Activated CD4-positive, alpha-beta T cell treated with anti-CD3 and anti-CD28 coated beads, Interleukin-2, amount 50 U/mL, for 16 hours (primary cell): Measurements from ENCODE around the gene GPC6.

ENCODE experiments used
- DNase-seq: peaks from one replicate; pipeline ENCODE4 v3.0.0-alpha.2; 2020

GPC6 gene

DNA sequence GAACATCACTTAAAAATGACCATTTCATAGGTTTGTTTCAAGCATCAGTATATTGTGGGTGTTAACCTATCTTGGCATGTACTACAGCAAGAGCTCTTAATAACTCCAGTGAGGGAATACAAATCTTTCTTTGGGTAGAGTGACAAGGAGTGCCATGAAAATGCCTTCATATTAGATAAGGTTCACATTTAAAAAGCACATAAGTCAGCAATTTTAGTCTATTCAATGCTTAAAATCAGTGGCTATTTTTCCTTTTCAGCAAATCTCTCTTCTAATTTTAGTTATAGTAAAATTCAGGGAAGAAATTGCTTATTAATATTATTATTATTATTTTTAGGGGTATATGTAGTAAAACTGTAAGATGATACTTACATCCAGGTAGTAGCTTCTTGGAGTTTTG is 291.1 kb downstream of the GPC6 start:
- no peak for DNase-seq

DNA sequence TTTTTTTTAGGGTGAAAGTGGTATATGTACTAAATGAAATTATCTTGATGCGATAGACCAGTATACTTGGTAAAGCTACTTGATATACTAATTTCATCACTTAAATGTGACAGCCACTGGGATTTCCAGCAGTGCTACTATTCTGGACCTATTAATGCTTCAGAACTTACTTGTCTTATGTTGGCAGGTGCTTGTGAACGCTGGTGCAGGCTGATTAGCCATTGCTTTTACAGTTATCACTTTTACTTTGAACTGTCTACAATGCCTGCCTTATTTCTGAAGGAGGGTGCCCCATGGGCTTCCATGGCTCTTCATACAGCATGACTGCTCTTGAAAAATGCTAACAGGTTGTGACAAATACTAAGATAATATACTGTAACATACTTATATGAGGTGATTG is 294.7 kb downstream of the GPC6 start:
- DNase-seq = no peak

DNA sequence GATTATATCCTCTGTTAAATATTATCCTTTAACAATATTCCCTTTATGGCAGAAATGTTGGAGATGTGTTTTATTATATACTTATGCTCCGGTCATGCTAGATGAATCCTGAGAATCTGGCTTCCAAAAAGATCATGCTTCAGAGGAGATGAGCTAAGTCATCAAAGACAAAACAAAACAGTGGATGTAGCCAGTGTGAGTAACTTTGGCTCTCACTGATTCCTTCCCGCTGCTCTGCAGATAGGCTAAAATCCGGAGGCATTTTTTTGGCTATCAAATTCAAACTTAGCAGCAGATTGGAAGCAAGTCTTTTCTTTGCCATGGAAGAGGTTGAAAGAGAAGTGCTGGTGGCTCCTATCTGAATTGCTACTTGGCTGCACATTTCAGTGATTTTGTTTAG is 295.9 kb downstream of the GPC6 start:
- no peak for DNase-seq

DNA sequence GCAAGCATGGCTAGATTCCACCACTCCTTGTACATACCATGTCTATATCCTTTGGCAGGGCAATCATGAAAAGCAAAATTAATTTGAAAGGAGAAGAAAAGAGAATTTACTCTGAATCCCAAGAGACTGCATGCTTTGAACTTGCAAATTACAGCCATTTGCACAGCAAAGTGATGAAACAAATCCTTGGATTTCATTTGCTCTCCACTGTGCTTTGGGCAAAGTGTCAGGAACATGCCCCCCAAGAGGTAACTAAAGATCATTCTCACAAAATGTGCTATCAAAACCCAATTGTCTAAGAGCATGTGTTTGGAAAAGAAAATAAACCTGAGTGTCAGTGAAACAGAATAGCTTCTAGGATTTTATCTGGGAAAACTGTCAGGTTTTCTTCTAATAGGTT is 298.5 kb downstream of the GPC6 start:
- no peak for DNase-seq

DNA sequence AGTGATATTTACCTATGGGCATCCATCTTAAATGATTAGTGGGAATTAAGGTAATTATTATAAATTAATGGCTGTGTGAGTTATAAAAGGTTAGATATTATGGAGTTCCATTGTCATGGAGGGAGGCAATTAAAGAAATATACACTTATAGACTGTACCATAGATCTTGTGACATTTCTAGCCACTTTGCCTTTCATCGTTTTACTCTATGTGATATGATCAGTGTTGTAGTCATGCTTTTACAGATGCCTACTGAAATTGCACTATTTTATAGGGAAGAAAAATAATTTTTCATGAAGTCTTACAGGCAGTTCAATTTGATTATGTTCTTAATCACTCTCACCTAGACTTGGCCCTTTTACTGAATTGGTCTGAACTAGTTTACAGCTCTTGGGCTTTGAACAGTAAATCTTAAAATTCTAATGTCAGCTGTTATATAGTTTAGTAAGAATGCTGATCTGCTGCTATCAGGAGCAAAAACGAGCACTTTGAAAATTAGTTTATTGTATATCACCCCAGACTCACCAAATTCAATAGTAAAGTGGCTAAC is 301.2 kb downstream of the GPC6 start:
- no peak for DNase-seq

DNA sequence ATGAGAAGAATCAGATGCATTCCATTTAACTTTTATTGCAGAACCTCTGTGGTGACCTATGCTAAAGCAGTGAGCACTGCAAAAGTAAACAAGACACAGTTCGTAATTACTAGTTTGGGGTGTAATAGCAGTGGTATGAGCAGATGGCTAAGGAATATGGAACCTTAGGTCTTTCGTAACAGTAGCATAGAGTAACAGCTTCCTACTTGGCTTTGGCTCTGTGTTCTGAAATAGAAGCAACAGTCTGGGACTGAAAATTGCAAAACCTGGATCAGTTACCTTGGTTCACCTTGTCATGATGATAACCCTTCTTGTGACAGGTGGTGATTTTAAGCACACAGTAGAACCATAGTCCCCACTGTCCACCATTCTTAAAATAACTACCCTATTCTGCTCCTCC is 303.4 kb downstream of the GPC6 start:
- DNase-seq = no peak

DNA sequence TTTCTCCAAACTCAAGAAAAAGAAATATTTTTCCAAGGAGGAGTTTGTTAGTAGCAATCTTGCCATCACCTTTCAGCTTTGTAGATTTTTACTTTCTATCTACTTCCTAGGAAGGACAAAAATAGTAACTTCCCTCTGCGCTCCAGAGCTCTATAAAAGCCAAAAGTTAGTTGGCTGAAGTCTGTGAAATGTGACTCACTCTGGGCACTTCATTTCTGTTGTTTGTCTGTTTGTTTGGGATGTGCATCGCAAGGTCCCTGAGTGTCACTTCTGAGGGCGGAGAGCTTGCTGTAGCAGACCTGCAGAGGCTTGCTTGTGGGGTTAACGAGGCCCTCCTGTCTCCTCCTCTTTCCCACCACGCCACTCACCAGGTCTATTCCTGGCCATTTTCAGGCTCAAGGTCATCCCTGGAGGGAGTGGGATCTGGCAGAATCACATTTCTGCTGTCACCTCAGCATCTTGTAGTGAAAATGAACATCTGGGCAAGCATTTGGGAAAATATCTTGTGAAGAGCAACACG is 307.6 kb downstream of the GPC6 start:
- DNase-seq = no peak

DNA sequence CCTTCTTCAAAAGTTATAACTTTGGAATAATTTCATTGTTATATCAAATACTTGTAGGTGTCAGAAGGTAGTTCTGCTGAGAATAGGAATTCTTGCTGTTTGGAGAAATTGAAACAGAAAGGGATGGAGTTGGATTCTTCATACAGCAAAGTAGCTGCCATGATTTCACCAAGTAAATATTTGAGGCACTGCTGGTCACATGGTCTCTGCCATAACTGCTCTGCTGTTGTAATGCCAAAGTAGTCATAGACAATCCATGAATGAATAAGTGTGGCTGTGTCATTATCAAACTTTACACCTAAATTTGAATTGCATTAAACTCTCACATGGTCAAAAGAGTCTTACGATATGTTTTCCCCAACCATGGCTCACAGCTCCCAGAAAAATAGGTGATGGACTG is 308.6 kb downstream of the GPC6 start:
- DNase-seq = no peak

DNA sequence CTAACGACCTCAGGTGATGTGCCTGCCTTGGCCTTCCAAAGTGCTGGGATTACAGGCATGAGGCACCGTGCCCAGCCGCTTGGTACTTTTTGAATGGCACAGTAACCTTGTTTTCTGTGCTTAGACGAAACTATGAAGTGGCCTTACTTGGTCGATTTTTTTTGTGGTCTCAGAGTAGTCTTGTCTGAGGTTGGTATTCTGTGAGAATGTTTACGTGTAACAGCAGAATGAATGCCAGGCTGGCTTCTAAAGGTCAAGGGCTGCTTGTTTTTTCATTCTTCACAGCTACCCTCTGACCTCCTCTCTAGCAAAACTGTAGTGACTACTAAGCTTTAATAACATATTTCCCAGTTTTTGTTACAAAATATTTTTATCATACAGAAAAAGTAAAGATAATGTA is 313.3 kb downstream of the GPC6 start:
- no peak for DNase-seq

DNA sequence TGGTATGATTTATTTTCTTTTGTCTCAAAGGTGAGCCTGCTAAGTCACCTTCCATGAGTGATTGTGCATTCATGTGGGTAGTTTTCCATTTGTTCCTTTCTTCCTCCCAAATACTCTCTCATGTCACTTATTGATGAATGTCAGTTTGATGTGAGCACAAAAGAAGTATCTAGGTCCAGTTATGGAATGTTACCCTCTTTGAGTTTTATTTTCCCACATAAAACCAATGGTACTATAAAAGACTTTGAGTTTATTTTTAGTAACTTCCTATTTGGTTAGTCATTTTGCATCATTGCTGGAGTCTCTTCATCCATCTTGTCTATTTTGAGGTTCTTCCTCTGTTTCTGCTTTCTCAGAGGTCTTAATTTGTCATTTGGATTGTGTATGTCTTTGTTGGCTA is 321.3 kb downstream of the GPC6 start:
- no peak for DNase-seq

DNA sequence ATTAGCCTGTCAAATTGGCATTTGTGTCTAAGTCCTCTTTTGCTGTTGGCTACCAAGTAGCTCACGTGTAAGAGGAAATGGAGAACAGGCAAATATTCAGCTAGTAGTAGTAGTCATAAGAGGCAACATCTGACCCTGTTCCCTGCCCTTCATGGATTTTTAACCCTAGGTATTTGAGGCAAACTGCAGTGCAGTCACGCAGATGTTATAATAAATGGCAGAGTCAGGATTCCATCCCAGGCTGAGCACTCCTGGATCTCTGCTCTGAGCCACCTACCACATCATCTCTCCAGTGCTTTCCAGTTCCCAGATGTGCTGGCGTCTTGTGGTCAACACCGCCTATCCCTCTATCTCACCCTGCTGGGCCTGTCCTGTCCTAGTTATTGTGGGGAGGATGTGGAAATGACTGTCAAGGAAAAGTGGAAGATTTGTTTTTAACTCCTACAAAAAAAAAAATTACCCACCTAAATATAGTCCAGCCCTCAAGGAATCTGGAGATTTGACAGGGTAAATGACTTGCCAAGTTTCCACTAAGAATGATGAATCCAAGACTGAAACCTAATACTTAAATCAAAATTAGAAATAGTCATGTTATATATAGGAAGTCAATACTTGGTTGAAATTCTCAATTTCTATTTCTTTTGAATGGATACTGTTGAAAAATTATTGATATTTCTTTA is 322.9 kb downstream of the GPC6 start:
- DNase-seq = no peak

DNA sequence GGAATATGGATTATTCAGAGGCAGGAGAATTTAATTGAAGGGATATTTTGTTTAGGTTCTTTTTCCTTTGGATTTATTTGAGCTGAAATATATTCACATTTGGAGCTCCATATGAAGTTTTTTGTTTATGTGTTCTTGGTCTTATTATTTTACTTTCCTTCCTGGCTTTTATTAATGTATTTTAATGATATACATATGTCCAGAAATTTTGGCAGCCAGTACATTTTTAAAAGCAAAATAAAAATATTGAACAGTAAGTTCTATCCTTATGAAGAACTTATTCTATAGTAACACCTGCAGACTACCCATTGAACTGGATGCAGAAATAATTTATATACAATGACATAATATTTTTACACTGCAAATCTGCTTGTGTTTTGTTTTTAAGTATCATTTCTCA is 323.6 kb downstream of the GPC6 start:
- DNase-seq = no peak

DNA sequence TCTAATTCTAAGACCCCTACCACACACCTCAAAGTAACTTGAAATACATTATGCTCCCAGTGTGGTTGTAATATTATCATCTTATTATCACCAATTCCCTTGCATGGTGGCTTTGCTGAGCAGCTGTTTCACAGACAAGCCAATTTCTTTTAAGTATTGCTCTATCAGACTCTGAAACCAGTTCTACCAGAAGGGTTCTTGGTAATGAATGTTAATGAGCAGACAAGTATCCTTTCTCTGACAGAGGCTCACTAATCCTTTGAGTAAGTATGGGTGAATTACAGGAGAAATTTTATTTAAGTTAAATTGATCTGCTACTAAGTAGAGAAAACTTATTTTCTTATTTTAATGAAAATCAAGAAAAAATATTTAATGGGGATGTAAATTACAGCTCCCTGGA is 326.0 kb downstream of the GPC6 start:
- no peak for DNase-seq

DNA sequence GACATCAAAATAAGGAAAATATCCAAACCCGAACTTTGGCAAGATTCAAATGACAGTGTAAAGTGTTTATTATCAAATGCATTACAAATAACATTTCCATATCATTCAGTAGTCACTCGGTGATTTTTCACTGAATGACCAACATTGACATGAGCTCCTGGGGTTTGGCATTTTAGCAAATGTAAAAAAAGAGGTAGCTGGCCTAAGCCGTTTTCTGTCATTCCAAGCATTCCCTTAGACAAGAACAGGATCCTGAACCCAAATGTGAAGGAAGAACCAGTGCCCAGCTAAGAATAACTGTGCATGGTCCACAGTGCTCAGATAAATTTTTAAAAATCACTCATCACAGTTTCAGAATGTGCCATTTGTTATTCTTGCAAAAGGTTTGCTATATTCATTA is 327.9 kb downstream of the GPC6 start:
- no peak for DNase-seq

DNA sequence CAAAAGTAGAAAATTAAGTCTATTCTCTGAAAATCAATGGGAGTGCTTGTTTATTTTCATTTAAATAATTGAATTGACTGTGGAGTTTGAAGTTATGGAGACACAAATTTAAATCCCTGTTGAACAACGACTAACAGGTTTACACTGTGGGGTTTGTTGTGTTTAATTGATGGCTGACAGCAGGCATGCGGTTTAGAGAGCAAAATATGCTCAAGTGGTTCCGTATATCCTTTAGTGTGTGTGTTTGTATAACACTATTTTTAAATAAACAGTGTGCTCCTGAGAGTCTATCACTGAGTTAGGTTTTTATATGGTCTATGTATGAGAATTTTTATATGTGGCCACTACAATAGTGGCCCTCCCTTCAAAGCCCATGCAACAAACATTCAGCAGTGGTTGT is 332.0 kb downstream of the GPC6 start:
- DNase-seq = no peak

DNA sequence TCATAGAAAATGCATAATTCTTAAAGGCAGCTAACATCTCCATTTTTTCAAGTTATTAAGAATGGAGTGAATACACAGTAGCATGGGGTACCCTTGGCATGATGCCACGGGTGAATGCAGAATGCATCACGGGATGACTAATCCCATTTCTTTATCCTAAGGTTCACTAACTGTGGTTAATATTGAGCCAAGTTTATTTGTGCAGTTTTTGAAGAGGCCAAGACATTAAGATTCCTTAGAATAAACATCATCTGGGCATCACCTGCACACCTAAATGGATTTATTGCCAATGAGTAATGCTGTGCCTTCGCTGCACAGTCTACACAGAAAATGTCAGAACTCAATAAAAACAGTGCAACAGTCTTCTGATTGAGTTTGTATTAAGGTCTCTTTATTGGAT is 333.1 kb downstream of the GPC6 start:
- no peak for DNase-seq

DNA sequence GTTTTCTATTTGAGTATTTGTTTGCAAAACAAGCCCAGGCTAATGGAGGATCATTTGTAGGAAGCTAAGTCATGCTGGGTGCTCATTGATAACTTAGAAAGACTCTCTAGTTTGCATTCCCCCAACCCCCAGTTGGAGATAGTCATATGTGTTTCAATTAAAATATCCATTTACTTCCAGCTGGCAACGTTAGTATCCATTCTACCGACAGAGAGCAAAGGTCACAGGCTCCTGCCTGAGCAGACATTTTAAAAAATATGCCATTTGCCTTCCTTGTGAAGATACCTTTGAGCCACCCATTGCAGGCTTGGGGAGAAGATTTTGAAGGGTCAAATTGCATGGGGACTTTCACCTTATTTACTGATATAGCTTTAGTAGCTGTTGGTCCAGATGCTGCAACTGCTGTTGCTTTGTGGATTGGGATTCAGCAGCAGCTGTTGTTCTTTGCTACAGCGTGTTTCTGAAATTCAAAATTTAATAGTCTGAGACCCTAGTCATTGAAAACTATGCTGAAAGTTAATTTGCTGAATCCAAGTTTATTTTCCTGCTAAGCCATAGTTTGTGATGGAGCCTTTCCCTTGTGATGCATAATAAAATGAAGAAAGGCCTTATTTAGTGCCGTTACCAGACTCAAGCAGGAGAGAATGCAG is 335.1 kb downstream of the GPC6 start:
- DNase-seq = no peak

DNA sequence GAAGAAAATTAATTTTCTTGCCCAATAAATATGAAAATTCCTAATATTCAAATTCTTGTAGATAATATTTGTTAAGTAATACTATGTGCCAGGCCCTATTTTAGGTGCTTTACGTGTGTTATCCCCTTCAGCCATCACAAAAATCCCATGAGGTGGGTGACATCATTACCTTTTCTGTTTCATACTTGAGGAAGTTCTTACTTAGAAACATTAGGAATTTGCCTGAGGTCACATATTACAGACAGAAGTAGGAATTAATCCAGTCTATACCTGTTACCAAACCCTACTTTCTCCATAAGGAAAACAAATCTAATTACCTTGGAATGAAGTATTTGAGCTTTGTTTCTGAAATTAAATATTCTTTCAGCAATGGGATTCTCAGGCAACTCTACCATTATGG is 336.1 kb downstream of the GPC6 start:
- no peak for DNase-seq

DNA sequence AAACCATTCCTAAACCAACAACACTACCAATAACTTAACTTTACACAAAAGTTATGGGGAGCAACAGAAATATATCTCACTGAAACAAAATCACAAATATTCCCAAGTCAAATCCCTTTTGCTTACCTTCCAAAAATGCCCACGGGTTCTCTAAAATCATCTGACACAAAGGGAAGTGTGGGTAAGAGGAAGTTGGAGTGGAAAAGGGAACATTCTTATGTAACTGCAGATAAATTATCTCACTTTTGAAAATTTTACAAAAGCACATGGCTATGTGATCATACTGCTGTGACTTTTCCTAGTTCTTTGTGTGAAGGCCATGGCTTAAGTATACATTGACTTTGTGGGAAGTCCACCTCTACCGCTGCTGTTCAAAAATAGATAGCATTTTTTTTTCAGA is 350.5 kb downstream of the GPC6 start:
- no peak for DNase-seq

DNA sequence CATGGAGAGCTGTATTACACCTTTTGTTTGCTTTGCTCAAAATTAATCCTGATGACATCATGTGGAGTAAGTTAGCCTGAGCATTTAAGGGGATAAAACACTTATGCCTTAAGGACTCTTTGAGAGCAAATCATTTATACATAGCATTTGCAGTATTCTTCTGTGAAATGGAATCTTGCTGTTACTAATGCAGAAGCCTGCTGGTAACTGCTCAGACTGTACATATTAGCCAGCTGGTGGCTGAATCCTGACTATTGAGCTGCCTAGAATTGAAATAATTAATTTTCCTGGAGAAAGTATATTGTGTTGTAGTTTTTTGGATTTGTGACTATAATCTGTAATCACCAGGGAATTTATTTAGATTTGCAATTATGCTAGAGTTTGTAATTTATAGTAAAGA is 363.2 kb downstream of the GPC6 start:
- DNase-seq = no peak

DNA sequence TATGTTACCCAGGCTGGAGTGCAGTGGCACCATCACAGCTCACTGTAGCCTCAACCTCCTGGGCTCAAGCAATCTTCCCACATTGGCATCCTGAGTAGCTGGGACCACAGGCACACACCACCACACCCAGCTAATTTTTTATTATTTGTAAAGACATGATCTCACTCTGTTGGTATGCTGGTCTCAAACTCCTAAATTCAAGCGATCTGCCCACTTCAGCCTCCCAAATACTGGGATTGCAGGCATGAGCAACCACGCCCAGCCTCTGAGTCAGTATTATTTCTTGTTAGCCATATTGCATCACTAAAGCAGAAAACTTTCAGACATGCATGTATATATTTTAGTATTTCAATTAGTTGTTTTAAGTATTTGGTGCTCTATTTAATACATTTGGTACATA is 376.4 kb downstream of the GPC6 start:
- DNase-seq = no peak

DNA sequence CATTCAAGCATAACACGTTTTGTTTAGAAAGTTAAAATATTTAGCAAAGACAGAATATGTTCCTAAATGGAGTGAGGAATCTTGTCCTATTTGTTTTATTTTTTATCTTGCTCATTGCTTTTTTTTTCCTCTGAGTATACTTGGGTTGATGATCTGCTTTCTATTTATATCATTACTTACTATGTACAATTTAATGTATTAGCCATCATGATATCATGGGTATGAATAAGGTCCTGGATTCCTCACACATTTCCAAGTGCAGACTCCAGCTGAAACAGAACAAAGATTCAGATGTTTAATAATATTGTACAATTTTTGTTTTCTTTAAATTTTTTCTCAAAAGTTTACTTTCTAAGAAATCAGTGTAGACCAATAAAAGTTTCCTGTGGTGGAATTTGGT is 388.2 kb downstream of the GPC6 start:
- no peak for DNase-seq

DNA sequence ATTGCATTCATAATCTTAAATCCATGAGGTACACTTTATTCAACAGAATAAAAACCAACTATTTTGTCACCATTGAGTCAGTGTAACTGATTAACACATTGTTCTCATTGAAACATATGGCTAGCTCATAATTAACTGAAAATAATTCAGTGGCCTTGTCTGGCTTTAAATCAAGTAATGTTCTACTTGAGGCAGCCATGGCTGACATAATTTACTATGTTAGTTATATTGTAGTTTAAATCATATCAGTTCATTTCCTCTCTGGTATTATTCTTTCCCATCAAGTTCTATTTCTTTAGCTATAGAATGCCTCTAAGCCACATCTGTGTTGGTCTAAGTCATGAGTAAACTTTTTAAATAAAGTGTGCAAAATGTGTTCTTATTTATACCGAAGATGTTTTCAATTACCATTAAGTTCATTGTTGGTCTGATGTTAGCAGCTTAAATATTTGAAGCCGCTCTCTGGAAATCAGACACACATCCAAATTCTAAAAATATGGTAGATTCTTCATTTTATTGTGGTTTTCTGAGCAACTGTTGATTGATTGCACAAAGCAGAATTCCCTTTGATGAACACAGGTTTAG is 393.7 kb downstream of the GPC6 start:
- no peak for DNase-seq

DNA sequence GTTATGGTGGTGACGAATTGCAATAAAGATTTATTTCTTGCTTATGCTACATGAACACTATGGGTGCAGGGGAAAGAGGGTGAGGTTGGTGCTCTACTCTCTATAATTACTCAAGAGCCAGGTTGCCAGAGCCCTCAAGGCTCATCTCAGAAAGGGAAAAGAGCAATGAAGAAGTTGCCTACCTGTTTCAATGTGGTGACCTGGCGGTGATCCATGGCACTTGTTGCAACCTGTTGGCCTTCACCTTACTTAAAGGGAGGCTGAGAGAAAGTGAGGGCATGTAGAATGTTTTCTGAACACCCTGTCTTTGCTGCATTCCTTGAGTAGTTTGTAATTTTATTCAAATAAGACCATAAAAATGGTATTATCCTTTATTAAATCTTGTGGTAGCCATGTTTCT is 394.4 kb downstream of the GPC6 start:
- DNase-seq = no peak
